Choroid plexus epithelial cell (primary cell): ENCODE measurements around the gene EPHB1.
"Not testable (repeated sequence)": the region's sequence is repeated elsewhere in the genome, so short reads cannot be mapped to it uniquely, and the experiment has no call there.

Experiments
- DNase-seq: peaks from one replicate; pipeline ENCODE4 v3.0.0-alpha.2; 2010; ENCODE audit warnings: low read depth
- H3K4me3 ChIP-seq: 2 replicates; pipeline ENCODE4 v1.5.1; 2011; ENCODE audit warnings: low read depth, mild to moderate bottlenecking, control low read depth, low read length, moderate library complexity
- TF ChIP-seq, protein P1 (sequence below): conservative IDR thresholded peaks from 2 replicates; pipeline ENCODE4 v1.5.1; 2011; ENCODE audit warnings: low read depth, mild to moderate bottlenecking, control low read depth, inconsistent platforms, low read length, moderate library complexity

Gene EPHB1

DNA sequence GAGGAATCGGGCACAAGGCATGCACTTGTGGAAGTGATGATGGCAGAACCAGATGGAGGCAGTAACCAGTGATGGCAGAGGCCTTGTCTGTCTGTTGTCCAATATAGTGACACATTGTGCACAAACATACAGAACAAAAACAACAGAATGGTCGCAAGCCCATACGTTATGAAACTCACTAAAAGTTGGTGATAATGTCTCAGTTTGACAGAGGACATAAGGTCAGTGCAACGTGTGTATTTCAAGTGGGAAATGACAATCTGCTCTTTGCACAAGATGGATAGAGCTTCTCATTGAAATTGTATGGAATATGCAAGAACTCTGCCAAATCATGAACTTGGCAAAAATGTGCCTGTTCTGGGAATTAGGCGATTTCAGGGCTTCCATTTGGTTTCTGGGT lies 169.2 kb downstream of the EPHB1 start:
- DNase-seq, result no peak
- no peak overlapping the region for H3K4me3 ChIP-seq
- TF ChIP-seq, protein P1, sequence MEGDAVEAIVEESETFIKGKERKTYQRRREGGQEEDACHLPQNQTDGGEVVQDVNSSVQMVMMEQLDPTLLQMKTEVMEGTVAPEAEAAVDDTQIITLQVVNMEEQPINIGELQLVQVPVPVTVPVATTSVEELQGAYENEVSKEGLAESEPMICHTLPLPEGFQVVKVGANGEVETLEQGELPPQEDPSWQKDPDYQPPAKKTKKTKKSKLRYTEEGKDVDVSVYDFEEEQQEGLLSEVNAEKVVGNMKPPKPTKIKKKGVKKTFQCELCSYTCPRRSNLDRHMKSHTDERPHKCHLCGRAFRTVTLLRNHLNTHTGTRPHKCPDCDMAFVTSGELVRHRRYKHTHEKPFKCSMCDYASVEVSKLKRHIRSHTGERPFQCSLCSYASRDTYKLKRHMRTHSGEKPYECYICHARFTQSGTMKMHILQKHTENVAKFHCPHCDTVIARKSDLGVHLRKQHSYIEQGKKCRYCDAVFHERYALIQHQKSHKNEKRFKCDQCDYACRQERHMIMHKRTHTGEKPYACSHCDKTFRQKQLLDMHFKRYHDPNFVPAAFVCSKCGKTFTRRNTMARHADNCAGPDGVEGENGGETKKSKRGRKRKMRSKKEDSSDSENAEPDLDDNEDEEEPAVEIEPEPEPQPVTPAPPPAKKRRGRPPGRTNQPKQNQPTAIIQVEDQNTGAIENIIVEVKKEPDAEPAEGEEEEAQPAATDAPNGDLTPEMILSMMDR, result no peak

DNA sequence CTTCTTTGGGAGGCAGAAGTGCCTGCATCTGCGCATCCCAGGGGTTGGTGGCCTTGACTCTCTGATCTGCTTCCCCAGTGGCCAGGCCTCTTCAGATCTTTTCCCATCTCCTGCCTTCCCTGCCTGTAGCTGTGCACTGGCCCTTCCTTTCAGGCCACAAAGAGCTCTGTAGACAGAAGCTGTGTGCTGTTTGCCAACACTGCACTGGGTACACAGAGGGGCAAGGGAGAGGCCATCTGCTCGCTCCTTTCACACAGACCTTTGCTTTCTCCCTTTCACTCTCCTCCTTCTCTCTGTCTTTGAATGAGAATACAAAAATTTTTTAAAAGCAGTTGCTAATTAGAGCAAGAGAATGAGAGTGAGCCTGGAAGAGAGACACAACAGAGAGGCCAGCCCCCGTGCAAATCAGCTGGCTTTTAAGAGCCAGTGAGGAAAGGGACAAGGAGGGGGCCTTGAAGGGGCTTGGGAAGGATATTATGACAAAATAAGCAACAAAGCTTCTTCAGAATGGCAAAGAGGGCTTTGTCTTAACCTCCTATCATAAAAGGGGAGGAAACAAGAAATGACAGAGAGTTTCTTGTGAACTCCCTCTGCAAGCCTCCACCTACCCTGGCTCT lies 170.9 kb downstream of the EPHB1 start:
- no peak overlapping the region for H3K4me3 ChIP-seq
- no peak for DNase-seq
- TF ChIP-seq, protein P1, result no peak

DNA sequence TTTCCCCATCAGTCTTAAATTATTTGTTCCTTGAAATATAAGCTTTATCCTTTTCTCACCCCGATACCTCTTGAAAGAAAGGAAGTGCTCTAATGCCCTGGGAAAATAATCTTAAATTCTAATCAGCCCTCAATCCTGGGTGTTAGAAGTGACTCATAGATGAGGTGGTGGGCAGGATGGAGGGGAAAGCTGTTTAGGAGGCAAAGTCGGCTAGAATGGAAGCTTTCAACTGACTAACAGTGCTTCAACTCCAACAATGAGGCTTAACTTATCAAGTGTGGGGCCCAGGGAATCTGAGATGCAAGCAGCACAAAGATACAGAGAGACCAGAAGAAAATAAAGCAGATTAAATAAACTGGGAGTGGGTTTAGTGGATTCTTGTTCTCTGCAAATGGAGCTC lies 175.8 kb downstream of the EPHB1 start:
- TF ChIP-seq, protein P1, result no peak
- no peak for DNase-seq
- H3K4me3 ChIP-seq, result no peak overlapping the region

DNA sequence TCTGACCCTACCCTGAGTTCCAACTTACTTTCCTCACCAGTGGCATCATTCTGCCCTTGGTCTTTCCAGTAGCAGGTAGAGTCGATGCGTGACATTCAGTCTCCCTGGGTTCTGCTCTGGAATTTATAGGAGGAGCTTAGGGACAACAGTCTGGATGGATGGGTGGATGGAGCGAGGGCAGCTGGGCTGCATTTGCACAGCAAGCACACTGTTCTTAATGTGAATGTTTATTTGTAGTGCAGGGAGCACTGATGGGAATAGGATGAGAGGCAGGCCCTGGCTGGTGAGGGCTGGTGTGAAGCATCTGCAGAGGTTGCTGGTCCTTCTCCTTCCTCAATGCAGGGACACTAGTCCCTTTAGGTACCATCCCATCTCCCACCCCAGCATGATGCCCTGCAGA lies 176.2 kb downstream of the EPHB1 start:
- DNase-seq, result no peak
- TF ChIP-seq, protein P1, result no peak
- H3K4me3 ChIP-seq, result no peak overlapping the region

DNA sequence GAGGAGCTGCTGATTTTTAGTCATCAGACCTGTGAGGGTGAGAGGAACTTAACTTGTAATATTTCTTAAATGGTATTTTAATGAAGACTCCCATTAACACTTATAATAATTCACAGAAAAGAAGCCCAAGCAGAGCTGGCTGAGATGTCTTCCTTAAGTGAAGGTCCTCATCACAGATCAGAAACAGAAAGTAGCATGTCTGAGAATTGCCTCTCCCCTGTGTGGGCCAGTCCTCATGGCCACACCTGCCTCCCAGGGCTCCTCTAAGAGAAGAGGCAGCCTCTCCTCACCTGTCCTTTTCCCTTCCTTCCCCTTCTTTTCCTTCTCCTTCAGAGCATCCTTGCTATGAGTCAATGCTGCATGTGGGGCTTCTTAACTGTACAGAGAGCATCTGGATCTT lies 176.8 kb downstream of the EPHB1 start:
- not testable (repeated sequence) for DNase-seq, H3K4me3 ChIP-seq

DNA sequence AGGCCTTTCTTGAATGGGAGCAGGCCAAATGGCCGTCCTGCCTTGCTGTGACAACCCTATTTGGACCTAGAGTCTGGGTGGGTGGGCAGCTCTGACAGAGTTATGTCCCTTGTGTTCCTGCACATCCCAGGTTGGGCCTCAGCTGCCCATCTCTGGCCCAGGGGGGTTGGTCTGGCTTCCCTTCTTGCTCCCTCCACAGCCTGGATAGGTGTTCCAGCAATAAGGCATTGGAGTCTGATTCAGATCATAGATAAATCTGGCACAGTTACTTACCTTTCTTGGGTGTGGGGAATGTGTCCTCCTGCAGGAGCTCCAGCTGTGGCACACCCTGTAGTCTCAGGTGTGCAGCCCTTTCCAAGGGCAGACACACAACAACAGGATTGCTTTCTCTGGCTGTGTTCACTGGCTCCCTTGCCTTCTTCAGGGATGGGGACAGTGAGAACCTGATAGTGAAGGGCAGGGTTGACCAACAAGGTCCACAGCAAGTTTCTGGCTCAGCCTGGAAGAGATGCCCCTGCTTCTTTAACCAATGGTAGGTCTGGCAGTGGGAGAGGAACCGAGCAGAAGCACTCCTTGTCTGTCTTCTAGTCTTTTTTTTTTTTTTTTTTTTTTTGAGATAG lies 177.9 kb downstream of the EPHB1 start:
- no peak for DNase-seq
- TF ChIP-seq, protein P1, result no peak
- no peak overlapping the region for H3K4me3 ChIP-seq

DNA sequence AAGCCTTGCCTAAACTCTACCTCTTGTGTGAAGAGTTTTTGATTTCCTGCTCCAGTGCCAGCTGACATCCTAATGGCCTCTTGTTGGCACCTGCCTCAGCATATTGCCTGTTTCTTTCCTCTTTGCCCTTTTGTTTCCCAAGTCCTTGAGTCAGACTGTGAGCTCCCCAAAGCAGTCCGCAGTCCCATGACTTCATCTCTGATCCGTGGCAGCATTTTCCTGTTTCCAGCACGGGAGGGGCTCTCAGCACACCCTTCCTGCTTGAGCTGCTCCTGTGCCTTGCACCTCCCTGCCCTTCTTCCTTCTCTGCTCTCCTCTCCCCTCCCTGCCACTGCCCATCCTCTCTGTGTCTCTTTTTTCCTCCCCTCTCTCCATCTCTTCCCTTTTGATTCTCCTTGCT lies 179.6 kb downstream of the EPHB1 start:
- TF ChIP-seq, protein P1, result no peak
- DNase-seq, result no peak
- no peak overlapping the region for H3K4me3 ChIP-seq
